HepG2 (cell line): ENCODE results near the gene ATF3. TPM values are rescaled to one million over a fixed set of nuclear protein-coding genes. Genes with fewer than 3 reads are reported as not detected.

Experiments
- ATAC-seq: fragments of 200-7000 bp; cut with Tn5 transposase; 3 replicates; pipeline ENCODE4 v1.9.1; 2020; ENCODE audit warnings: mild to moderate bottlenecking, moderate library complexity
- BruUV-seq: library from RNA; stranded (reverse); fragments of 400-500 nt; replicated peaks from 2 replicates; lab custom pipeline; 2021; lab: Mats Ljungman, UMichigan
- CTCF ChIA-PET: fragments of 300-600 bp; formaldehyde crosslinking; extraction: SDS; loops from one replicate; lab custom pipeline; 2021; ENCODE audit warnings: low total read pairs, inconsistent platforms, low intra/inter-chr PET ratio; lab: Yijun Ruan, JAX
- POLR2A ChIA-PET: fragments of 350-600 bp; sonication (Branson Sonifier 250); formaldehyde crosslinking; loops from one replicate; lab custom pipeline; 2020; ENCODE audit warnings: antibody characterized with exemption, inconsistent platforms; lab: Yijun Ruan, JAX
- DNase-seq: peaks from one replicate; pipeline ENCODE4 v3.0.0-alpha.2; 2015; ENCODE audit warnings: low spot score
- FAIRE-seq: peaks from 3 replicates; lab custom pipeline; 2011; peaks lifted over from hg19 to GRCh38; lab: Jason Lieb, UNC
- H2AFZ ChIP-seq: one replicate; pipeline ENCODE4 v1.6.1; 2011; ENCODE audit warnings: low read length, inconsistent platforms
- H3K27ac ChIP-seq: fragments of 300-600 bp; 3 replicates; pipeline ENCODE4 v1.8.0; 2011; ENCODE audit warnings: mixed run types, mild to moderate bottlenecking, mixed read lengths, low read length, inconsistent platforms; ENCODE audit not compliant: insufficient read depth; ENCODE audit errors: extremely low read length
- H3K27me3 ChIP-seq, 2 experiments: fragments of 200-600 bp in 1 of 2; 2 replicates in 1 of 2; 3 replicates in 1 of 2; pipeline versions ENCODE4 v1.6.0 to v1.8.0; 2011; ENCODE audit warnings: low read length in 2 of 2, mild to moderate bottlenecking in 2 of 2, moderate library complexity in 2 of 2, inconsistent platforms in 1 of 2; ENCODE audit not compliant: insufficient read depth in 2 of 2, control insufficient read depth in 1 of 2
- H3K36me3 ChIP-seq, 2 experiments: fragments of 200-600 bp in 1 of 2; replicated peaks in 1 of 2; 2 replicates in 1 of 2; 3 replicates in 1 of 2; pipeline versions ENCODE4 v1.5.1 to v1.8.0; 2011; ENCODE audit warnings: low read length in 2 of 2, inconsistent platforms in 1 of 2; ENCODE audit not compliant: insufficient read depth in 2 of 2, control insufficient read depth in 1 of 2
- H3K4me1 ChIP-seq: 2 replicates; pipeline ENCODE4 v1.5.1; 2012; ENCODE audit warnings: low read length, inconsistent platforms; ENCODE audit not compliant: insufficient read depth
- H3K4me2 ChIP-seq: 2 replicates; pipeline ENCODE4 v1.6.0; 2011; ENCODE audit warnings: low read depth, low read length, inconsistent platforms
- H3K4me3 ChIP-seq, 3 experiments: fragments of 200-600 bp in 1 of 3; sonication (generic), shearing (Covaris generic) in 1 of 3; replicated peaks in 1 of 3; 2 replicates each; pipeline ENCODE4 v1.5.1; 2011 to 2016; ENCODE audit warnings: low read length in 3 of 3, inconsistent platforms in 2 of 3, low read depth in 2 of 3, mild to moderate bottlenecking in 2 of 3, control low read depth in 1 of 3, mixed read lengths in 1 of 3; ENCODE audit not compliant: insufficient read depth in 1 of 3
- H3K79me2 ChIP-seq: one replicate; pipeline ENCODE4 v1.6.1; 2011; ENCODE audit warnings: low read length, inconsistent platforms; ENCODE audit not compliant: insufficient read depth
- H3K9ac ChIP-seq: 2 replicates; pipeline ENCODE4 v1.6.0; 2011; ENCODE audit warnings: mild to moderate bottlenecking, low read depth, low read length, inconsistent platforms; ENCODE audit not compliant: insufficient read depth
- H3K9me3 ChIP-seq: 2 replicates; pipeline ENCODE4 v1.5.1; 2012; ENCODE audit warnings: mild to moderate bottlenecking, low read length
- H4K20me1 ChIP-seq: 2 replicates; pipeline ENCODE4 v1.6.0; 2011; ENCODE audit warnings: inconsistent platforms, mild to moderate bottlenecking, low read length, moderate library complexity; ENCODE audit not compliant: insufficient read depth
- EP300 ChIP-seq, 3 experiments: sonication (generic) in 1 of 3; formaldehyde crosslinking in 1 of 3; IDR thresholded peaks; 2 replicates each; pipeline versions ENCODE4 v1.5.1 to v1.6.1; 2011 to 2020; ENCODE audit warnings: low read depth in 2 of 3, low read length in 2 of 3, borderline replicate concordance in 1 of 3, improper control_type of control experiment in 1 of 3, mild to moderate bottlenecking in 1 of 3, missing genetic modification reagents in 1 of 3, moderate library complexity in 1 of 3
- NR2F1 ChIP-seq, 2 experiments: fragments of 450-650 bp in 1 of 2; formaldehyde crosslinking in 1 of 2; IDR thresholded peaks; 2 replicates each; pipeline versions ENCODE4 v1.5.0 to v1.6.1; 2016 to 2020; ENCODE audit warnings: mild to moderate bottlenecking in 1 of 2, missing compliant biosample characterization in 1 of 2, missing genetic modification reagents in 1 of 2, moderate library complexity in 1 of 2
- REPIN1 ChIP-seq: sonication (generic); formaldehyde crosslinking; IDR thresholded peaks from 2 replicates; pipeline ENCODE4 v1.8.0; 2022; ENCODE audit warnings: missing genetic modification reagents, low read depth, mild to moderate bottlenecking, borderline replicate concordance
- ZNF281 ChIP-seq: sonication (generic); formaldehyde crosslinking; IDR thresholded peaks from 2 replicates; pipeline ENCODE4 v1.4.0; 2020; ENCODE audit warnings: missing genetic modification reagents, borderline replicate concordance
- ZNF331 ChIP-seq: sonication (generic); formaldehyde crosslinking; IDR thresholded peaks from 2 replicates; pipeline ENCODE4 v1.4.0; 2020; ENCODE audit warnings: missing genetic modification reagents
- ZNF572 ChIP-seq: sonication (generic); formaldehyde crosslinking; IDR thresholded peaks from 2 replicates; pipeline ENCODE4 v1.5.1; 2020; ENCODE audit warnings: mild to moderate bottlenecking, missing genetic modification reagents
- ZNF577 ChIP-seq: sonication (generic); formaldehyde crosslinking; IDR thresholded peaks from 2 replicates; pipeline ENCODE4 v1.4.0; 2020; ENCODE audit warnings: mild to moderate bottlenecking, low read depth, missing genetic modification reagents, borderline replicate concordance
- ZNF644 ChIP-seq: IDR thresholded peaks from 2 replicates; pipeline ENCODE4 v1.6.1; 2016; ENCODE audit warnings: low read depth
- ZNF724P ChIP-seq: sonication (generic); formaldehyde crosslinking; IDR thresholded peaks from 2 replicates; pipeline ENCODE4 v1.8.0; 2022; ENCODE audit warnings: missing genetic modification reagents, borderline replicate concordance
- ZNF75D ChIP-seq: sonication (generic); formaldehyde crosslinking; IDR thresholded peaks from 2 replicates; pipeline ENCODE4 v1.8.1; 2023; ENCODE audit warnings: missing genetic modification reagents, mild to moderate bottlenecking, borderline replicate concordance
- WGBS: methylation state at CpG from one replicate; pipeline ENCODE4 v1.1.6; 2017; ENCODE audit warnings: low lambda C conversion rate; 5-methylcytosine and 5-hydroxymethylcytosine counted together
- in situ Hi-C: cut with HindIII; loops from 2 replicates; pipeline ENCODE4 v1.10.0; 2017; ENCODE audit warnings: low pct_unique_long_range_greater_than_20kb; ENCODE audit not compliant: extremely low pct_ligation_motif_present
- intact Hi-C: fragments of 100-400 bp; cut with micrococcal nuclease; formaldehyde crosslinking; loops from one replicate; pipeline ENCODE4 v1.10.0; 2022; ENCODE audit not compliant: unreplicated experiment
- polyA plus RNA-seq, 8 experiments: library from polyadenylated mRNA; depleted of rRNA in 3 of 8; stranded (reverse) in 7 of 8; unstranded in 1 of 8; fragments of >200 nt; fragmentation: Illumina TruSeq in 4 of 8; extraction: Trizol in 4 of 8; gene quantifications; 2 replicates each; pipeline versions ENCODE4 v1.2.1 to v1.2.3, GENCODE V29; 2011 to 2016; ENCODE audit warnings: low read depth in 4 of 8, missing spikeins in 1 of 8, mixed read lengths in 1 of 8; ENCODE audit not compliant: insufficient read depth in 1 of 8
- total RNA-seq, 5 experiments: library from RNA; depleted of rRNA; stranded (reverse); fragments of >200 nt; fragmentation: Illumina TruSeq; extraction: Trizol; gene quantifications; 2 replicates each; pipeline ENCODE4 v1.2.3, GENCODE V29; 2016; ENCODE audit warnings: low read depth in 1 of 5
- TF ChIP-seq, protein P1 (sequence below): sonication (generic); formaldehyde crosslinking; IDR thresholded peaks from 2 replicates; pipeline ENCODE4 v1.4.0; 2020; ENCODE audit warnings: mild to moderate bottlenecking, missing genetic modification reagents, borderline replicate concordance

Gene ATF3
- total and polyA plus RNA-seq, 2 of the 13 experiments (the other 11 are each of a cell fraction or from before 2014, with no cell fraction given), result 5.0 to 13.0 TPM

GRCh38 chr1:212634252-212634651 lies 25.7 kb downstream of the ATF3 start:
- H3K9ac ChIP-seq, result no peak overlapping the region
- 94% methylated on average over 2 of the region's 2 CpGs for WGBS
- ChIA-PET POLR2A (no interaction called here), CTCF (no interaction called here)
- peaks cover 12% of the 10 kb centered on the region for H3K4me1 ChIP-seq
- peaks cover 3 to 42% of the 10 kb centered on the region in 2 experiments for H3K27me3 ChIP-seq
- ATAC-seq (no peak), DNase-seq (no peak), FAIRE-seq (no peak)
- H3K36me3 ChIP-seq, result no peaks in the 10 kb centered on the region
- no peak overlapping the region for H3K4me2 ChIP-seq
- H4K20me1 ChIP-seq, result no peaks in the 10 kb centered on the region
- intact Hi-C loops (no loop called here), in situ Hi-C loops (no loop called here)
- H2AFZ ChIP-seq, result no peak overlapping the region
- no TSS peak for BruUV-seq
- H3K79me2 ChIP-seq, result no peaks in the 10 kb centered on the region
- H3K9me3 ChIP-seq, result peaks cover 7% of the 10 kb centered on the region; the same call in 1 of the 2 replicates
- no peak overlapping the region for H3K4me3 ChIP-seq
- TF ChIP-seq ZNF644 (CRISPR knock-in tag) (no peak), ZNF331 (CRISPR knock-in tag) (peak; percentile 97)
- H3K27ac ChIP-seq, result no peak overlapping the region

GRCh38 chr1:212635141-212635631 lies 26.6 kb downstream of the ATF3 start:
- ChIA-PET POLR2A (no interaction called here), CTCF (no interaction called here)
- Histone ChIP-seq H3K4me1 (peaks cover 3% of the 10 kb centered on the region), H3K9me3 (peaks cover 7% of the 10 kb centered on the region; the same call in 1 of the 2 replicates), H3K4me3 (no peak overlapping the region), H2AFZ (no peak overlapping the region), H3K4me2 (no peak overlapping the region), H3K9ac (no peak overlapping the region), H4K20me1 (no peaks in the 10 kb centered on the region), H3K36me3 (no peaks in the 10 kb centered on the region), H3K27ac (no peak overlapping the region), H3K27me3 (peaks cover 3 to 46% of the 10 kb centered on the region in 2 experiments), H3K79me2 (no peaks in the 10 kb centered on the region)
- intact Hi-C loops, result no loop called here
- no peak for ATAC-seq
- no TSS peak for BruUV-seq
- DNase-seq, result no peak
- no peak for FAIRE-seq
- WGBS, result 0% methylated on average over 1 of the region's 1 CpG
- in situ Hi-C loops, result no loop called here
- TF ChIP-seq ZNF281 (CRISPR knock-in tag) (no peak), REPIN1 (CRISPR knock-in tag) (no peak), NR2F1 (CRISPR knock-in tag; IDR thresholded peaks at IDR 0.05) (no peak), ZNF75D (no peak), EP300 (IDR thresholded peaks at IDR 0.05; ENCODE audit: low read depth in 2 of 2, low read length in 2 of 2) (no peak), EP300 (CRISPR knock-in tag; IDR thresholded peaks at IDR 0.05; ENCODE audit: borderline replicate concordance) (no peak), ZNF577 (no peak), ZNF572 (CRISPR knock-in tag) (no peak), ZNF724P (CRISPR knock-in tag) (no peak)
- TF ChIP-seq, protein P1, sequence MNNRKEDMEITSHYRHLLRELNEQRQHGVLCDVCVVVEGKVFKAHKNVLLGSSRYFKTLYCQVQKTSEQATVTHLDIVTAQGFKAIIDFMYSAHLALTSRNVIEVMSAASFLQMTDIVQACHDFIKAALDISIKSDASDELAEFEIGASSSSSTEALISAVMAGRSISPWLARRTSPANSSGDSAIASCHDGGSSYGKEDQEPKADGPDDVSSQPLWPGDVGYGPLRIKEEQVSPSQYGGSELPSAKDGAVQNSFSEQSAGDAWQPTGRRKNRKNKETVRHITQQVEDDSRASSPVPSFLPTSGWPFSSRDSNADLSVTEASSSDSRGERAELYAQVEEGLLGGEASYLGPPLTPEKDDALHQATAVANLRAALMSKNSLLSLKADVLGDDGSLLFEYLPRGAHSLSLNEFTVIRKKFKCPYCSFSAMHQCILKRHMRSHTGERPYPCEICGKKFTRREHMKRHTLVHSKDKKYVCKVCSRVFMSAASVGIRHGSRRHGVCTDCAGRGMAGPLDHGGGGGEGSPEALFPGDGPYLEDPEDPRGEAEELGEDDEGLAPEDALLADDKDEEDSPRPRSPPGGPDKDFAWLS (CRISPR knock-in tag), result no peak
